Chondrocyte (in vitro differentiated cells): ENCODE results near the gene RXRA. TPM values are rescaled to one million over a fixed set of nuclear protein-coding genes. Genes with fewer than 3 reads are reported as not detected.

Experiments
- DNase-seq: peaks from one replicate; pipeline ENCODE4 v3.0.0; 2021; ENCODE audit warnings: mixed read lengths, low spot score
- H3K27ac Mint-ChIP-seq: one replicate; pipeline ENCODE4 v1.8.0; 2021; ENCODE audit warnings: mild to moderate bottlenecking, moderate library complexity, mixed read lengths; ENCODE audit not compliant: unreplicated experiment
- H3K27me3 Mint-ChIP-seq: 2 replicates; pipeline ENCODE4 v1.8.0; 2021; ENCODE audit warnings: low read depth, mixed read lengths
- H3K36me3 Mint-ChIP-seq: 2 replicates; pipeline ENCODE4 v1.8.0; 2021; ENCODE audit warnings: low read depth, mixed read lengths
- H3K4me1 Mint-ChIP-seq: 2 replicates; pipeline ENCODE4 v1.8.0; 2021; ENCODE audit warnings: low read depth, mild to moderate bottlenecking, mixed read lengths
- H3K4me3 Mint-ChIP-seq: one replicate; pipeline ENCODE4 v1.8.0; 2021; ENCODE audit warnings: mild to moderate bottlenecking, moderate library complexity, mixed read lengths; ENCODE audit not compliant: unreplicated experiment
- H3K9me3 Mint-ChIP-seq: 2 replicates; pipeline ENCODE4 v1.8.0; 2021; ENCODE audit warnings: low read depth, mixed read lengths
- CTCF ChIP-seq: fragments of 200-600 bp; sonication (generic); IDR thresholded peaks from 2 replicates; pipeline ENCODE4 v1.5.0; 2021; ENCODE audit warnings: antibody characterized with exemption, mild to moderate bottlenecking, moderate library complexity
- total RNA-seq: library from RNA; stranded (reverse); gene quantifications from 3 replicates; pipeline ENCODE4 v1.2.1, GENCODE V29; 2021

RXRA gene
- total RNA-seq, 1 donor from 2014 or later: 27.3 TPM

DNA sequence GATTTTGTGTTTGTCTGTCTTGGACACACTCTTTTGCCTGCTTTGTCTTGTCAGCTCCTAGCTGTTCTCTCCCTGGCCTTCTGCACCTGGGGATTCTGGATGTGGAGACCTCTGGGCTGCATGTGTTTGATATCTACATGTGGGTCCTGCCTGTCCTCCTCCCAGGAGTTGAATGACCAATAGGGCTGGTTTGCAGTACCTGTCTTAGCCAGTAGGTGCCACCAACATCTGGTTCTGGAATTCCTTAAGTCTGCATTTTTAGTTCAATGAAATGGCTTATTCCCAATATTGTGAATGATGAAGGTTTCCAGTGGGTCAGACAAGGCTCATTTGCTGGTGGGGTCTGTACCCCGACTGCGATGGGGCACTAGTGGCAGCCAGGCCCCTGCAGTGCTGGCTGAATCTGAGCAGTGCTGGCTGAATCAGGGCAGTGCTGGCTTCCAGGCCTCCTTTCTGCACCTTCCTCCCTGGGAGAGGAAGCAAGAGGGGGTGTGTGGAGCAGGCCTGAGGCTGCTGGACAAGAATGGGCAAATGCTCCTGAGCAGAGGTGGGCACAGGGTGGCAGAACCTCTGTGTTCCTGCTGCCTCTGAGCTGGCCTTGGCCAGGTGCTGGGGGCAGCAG lies 73.3 kb downstream of the RXRA start:
- Mint-ChIP-seq H3K4me1 (peaks cover 42% of the 10 kb centered on the region), H3K4me3 (no peak overlapping the region), H3K27ac (no peak overlapping the region), H3K27me3 (no peaks in the 10 kb centered on the region), H3K9me3 (no peaks in the 10 kb centered on the region), H3K36me3 (no peaks in the 10 kb centered on the region)
- TF ChIP-seq CTCF: peak; percentile 73
- no peak for DNase-seq

GRCh38 chr9:134400283-134400682 lies 74.0 kb downstream of the RXRA start:
- H3K9me3 Mint-ChIP-seq: no peaks in the 10 kb centered on the region
- no peak overlapping the region for H3K4me3 Mint-ChIP-seq
- H3K27me3 Mint-ChIP-seq: no peaks in the 10 kb centered on the region
- no peak for DNase-seq
- H3K36me3 Mint-ChIP-seq: no peaks in the 10 kb centered on the region
- H3K4me1 Mint-ChIP-seq: peaks cover 44% of the 10 kb centered on the region
- no peak overlapping the region for H3K27ac Mint-ChIP-seq
- TF ChIP-seq CTCF: no peak

- no peak for TF ChIP-seq CTCF
- H3K4me1 Mint-ChIP-seq: peaks cover 50% of the 10 kb centered on the region
- DNase-seq: no peak
- no peaks in the 10 kb centered on the region for H3K27me3 Mint-ChIP-seq
- H3K36me3 Mint-ChIP-seq: no peaks in the 10 kb centered on the region
- no peak overlapping the region for H3K4me3 Mint-ChIP-seq
- H3K9me3 Mint-ChIP-seq: no peaks in the 10 kb centered on the region
- H3K27ac Mint-ChIP-seq: no peak overlapping the region
Measured at GRCh38 chr9:134401391-134401790, 75.1 kb downstream of the RXRA start.

DNA sequence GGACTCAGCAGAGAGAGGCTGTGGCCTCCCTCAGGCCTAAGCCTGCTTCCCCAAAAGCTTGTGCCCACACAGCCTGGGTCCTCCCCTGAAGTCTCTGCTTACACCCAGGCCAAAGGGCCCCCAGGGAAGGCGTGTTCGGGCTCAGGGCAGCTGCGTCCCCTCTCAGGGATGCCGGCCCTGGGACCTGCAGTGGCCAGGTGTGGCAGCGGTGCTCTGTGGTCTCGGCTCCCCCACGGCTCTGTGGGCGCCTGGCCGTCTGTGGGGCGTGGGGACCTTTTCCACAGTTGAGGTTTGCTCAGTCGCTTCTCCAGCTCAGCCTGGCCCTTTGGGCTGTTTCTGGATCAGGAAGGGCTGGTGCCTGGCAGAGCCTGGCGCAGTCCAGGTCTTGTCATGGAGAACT lies 75.9 kb downstream of the RXRA start:
- TF ChIP-seq CTCF: no peak
- Mint-ChIP-seq H3K27me3 (no peaks in the 10 kb centered on the region), H3K9me3 (no peaks in the 10 kb centered on the region)

DNA sequence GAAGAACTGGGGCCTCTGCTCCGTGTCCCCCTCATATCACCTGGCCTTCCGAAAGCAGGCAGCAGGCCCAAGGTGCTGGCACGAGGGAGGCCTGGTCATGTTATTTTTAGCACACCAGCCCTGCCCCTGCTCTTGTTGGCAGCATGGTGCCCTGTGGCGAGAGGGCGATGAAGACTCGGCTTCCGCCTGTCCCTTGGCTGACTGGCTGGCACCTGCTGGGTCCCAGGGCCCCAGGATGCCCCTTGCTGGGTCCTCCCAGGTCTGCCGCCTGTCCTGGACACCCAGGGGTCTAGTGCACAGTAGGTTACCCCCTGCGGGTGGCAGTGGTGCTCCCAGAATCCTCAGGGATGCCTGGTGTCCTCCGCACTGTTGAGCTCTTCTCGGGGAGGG lies 77.0 kb downstream of the RXRA start:
- DNase-seq: no peak
- no peak for TF ChIP-seq CTCF
- Mint-ChIP-seq H3K4me3 (no peak overlapping the region), H3K4me1 (peaks cover 52% of the 10 kb centered on the region), H3K9me3 (no peaks in the 10 kb centered on the region), H3K27me3 (no peaks in the 10 kb centered on the region), H3K36me3 (no peaks in the 10 kb centered on the region), H3K27ac (peak overlapping the region; percentile 57)

More for the DNA sequence above, 75.9 kb downstream of the RXRA start:
- Mint-ChIP-seq H3K4me1 (peaks cover 50% of the 10 kb centered on the region), H3K27ac (no peak overlapping the region), H3K36me3 (no peaks in the 10 kb centered on the region), H3K4me3 (no peak overlapping the region)
- no peak for DNase-seq
